ENCODE results near the gene OR4E1. TPM values are rescaled to one million over a fixed set of nuclear protein-coding genes. Genes with fewer than 3 reads are reported as not detected.

OR4E1 gene, protein sequence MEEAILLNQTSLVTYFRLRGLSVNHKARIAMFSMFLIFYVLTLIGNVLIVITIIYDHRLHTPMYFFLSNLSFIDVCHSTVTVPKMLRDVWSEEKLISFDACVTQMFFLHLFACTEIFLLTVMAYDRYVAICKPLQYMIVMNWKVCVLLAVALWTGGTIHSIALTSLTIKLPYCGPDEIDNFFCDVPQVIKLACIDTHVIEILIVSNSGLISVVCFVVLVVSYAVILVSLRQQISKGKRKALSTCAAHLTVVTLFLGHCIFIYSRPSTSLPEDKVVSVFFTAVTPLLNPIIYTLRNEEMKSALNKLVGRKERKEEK
- not detected for total RNA-seq

DNA sequence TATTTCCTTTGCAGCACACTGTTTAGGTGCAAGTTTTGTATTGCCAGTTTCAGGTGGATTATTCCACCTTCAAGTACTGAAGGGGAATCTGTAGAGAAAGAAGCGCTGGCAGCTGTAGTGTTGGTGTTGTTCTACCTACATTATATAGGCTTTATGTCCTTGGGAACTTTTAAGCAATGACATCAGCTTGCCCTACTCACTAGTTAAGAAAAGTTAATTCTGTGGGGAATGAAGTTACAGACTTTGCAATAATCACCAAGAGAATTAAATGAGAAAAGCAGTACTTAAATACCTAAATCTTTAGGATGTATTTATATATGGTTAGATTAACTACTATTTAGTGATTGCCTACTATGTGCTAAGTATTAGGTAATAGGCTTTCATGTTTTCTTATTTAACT lies at the start of gene OR4E1:
OR4E1 (minus strand) TSS at position 101 of the 400 bp plus-strand sequence. CDS start 2,883 bp downstream, outside the sequence.
- TF ChIP-seq, protein P1, sequence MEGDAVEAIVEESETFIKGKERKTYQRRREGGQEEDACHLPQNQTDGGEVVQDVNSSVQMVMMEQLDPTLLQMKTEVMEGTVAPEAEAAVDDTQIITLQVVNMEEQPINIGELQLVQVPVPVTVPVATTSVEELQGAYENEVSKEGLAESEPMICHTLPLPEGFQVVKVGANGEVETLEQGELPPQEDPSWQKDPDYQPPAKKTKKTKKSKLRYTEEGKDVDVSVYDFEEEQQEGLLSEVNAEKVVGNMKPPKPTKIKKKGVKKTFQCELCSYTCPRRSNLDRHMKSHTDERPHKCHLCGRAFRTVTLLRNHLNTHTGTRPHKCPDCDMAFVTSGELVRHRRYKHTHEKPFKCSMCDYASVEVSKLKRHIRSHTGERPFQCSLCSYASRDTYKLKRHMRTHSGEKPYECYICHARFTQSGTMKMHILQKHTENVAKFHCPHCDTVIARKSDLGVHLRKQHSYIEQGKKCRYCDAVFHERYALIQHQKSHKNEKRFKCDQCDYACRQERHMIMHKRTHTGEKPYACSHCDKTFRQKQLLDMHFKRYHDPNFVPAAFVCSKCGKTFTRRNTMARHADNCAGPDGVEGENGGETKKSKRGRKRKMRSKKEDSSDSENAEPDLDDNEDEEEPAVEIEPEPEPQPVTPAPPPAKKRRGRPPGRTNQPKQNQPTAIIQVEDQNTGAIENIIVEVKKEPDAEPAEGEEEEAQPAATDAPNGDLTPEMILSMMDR (IDR thresholded peaks at IDR 0.05) = no peak
- no peaks in the 10 kb centered on the region for H3K9me3 ChIP-seq
- H3K4me1 ChIP-seq = no peaks in the 10 kb centered on the region
- H3K36me3 ChIP-seq = no peaks in the 10 kb centered on the region
- no peak within 1 kb of the TSS for H3K4me3 ChIP-seq
- DNase-seq (ENCODE audit: low spot score in 2 of 2) = no peak
- intact Hi-C loops (cut with DNase I) = no loop called here
- H3K27ac ChIP-seq = no peak within 1 kb of the TSS
- H3K27me3 ChIP-seq = no peaks in the 10 kb centered on the region

DNA sequence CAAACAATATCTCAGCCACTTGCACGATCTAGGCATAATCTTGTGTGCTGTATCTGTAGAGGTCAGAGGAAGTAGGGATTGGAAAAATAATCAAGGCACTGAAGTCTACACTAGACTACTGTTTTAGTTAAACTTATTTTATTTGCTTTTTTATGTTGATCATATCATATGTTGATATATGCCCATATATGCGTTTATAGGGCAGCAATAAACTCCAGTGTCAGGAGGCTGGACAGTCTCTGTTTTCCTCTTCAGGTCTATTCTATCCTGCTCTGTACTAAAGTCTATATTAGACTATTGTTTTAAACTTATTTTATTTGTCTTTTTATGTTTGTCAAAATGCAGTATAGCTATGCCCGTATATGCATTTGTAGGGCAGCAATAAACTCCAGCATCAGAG lies 47.9 kb upstream of the OR4E1 start:
- no peak overlapping the region for H3K4me3 ChIP-seq
- intact Hi-C loops (cut with DNase I) = no loop called here
- H3K27me3 ChIP-seq = no peaks in the 10 kb centered on the region

GRCh38 chr14:21719841-21720240 lies 46.2 kb upstream of the OR4E1 start:
- DNase-seq (ENCODE audit: low spot score in 2 of 2) = no peak
- TF ChIP-seq, protein P1 (IDR thresholded peaks at IDR 0.05) = no peak
- Histone ChIP-seq H3K27ac (no peak overlapping the region), H3K9me3 (no peaks in the 10 kb centered on the region), H3K36me3 (no peaks in the 10 kb centered on the region), H3K4me3 (no peak overlapping the region), H3K4me1 (no peaks in the 10 kb centered on the region), H3K27me3 (no peaks in the 10 kb centered on the region)
- intact Hi-C loops (cut with DNase I) = no loop called here

More for the DNA sequence above, 47.9 kb upstream of the OR4E1 start:
- TF ChIP-seq, protein P1 (IDR thresholded peaks at IDR 0.05) = no peak
- H3K36me3 ChIP-seq = no peaks in the 10 kb centered on the region
- H3K9me3 ChIP-seq = no peaks in the 10 kb centered on the region
- DNase-seq (ENCODE audit: low spot score in 2 of 2) = no peak
- H3K4me1 ChIP-seq = no peaks in the 10 kb centered on the region
- H3K27ac ChIP-seq = no peak overlapping the region

GRCh38 chr14:21714318-21714929 lies 40.8 kb upstream of the OR4E1 start:
- Histone ChIP-seq H3K36me3 (no peaks in the 10 kb centered on the region), H3K27ac (no peak overlapping the region), H3K9me3 (no peaks in the 10 kb centered on the region), H3K4me1 (no peaks in the 10 kb centered on the region), H3K27me3 (no peaks in the 10 kb centered on the region), H3K4me3 (no peak overlapping the region)
- TF ChIP-seq, protein P1 (IDR thresholded peaks at IDR 0.05) = no peak
- intact Hi-C loops (cut with DNase I) = no loop called here
- no peak for DNase-seq (ENCODE audit: low spot score in 2 of 2)

- Histone ChIP-seq H3K9me3 (no peaks in the 10 kb centered on the region), H3K36me3 (no peaks in the 10 kb centered on the region), H3K27ac (no peak overlapping the region), H3K4me3 (no peak overlapping the region), H3K4me1 (no peaks in the 10 kb centered on the region), H3K27me3 (no peaks in the 10 kb centered on the region)
- TF ChIP-seq, protein P1 (IDR thresholded peaks at IDR 0.05) = no peak
- intact Hi-C loops (cut with DNase I) = no loop called here
- no peak for DNase-seq (ENCODE audit: low spot score in 2 of 2)
These were observed 38.4 kb upstream of the OR4E1 start for GRCh38 chr14:21712036-21712435.

Data from ascending aorta (tissue), 2 donors.